HCT116 (cell line): ENCODE measurements around the gene ALG3. TPM values are rescaled to one million over a fixed set of nuclear protein-coding genes. Genes with fewer than 3 reads are reported as not detected.

Source experiments
- ATAC-seq: fragments of 200-7000 bp; cut with Tn5 transposase; 2 replicates; pipeline ENCODE4 v1.9.1; 2020; ENCODE audit warnings: mild to moderate bottlenecking, moderate library complexity
- BruUV-seq: library from RNA; stranded (reverse); fragments of 400-500 nt; replicated peaks from 2 replicates; lab custom pipeline; 2021; lab: Mats Ljungman, UMichigan
- CTCF ChIA-PET: fragments of 300-600 bp; sonication (Branson Sonifier 250); formaldehyde crosslinking; loops from one replicate; lab custom pipeline; 2021; ENCODE audit warnings: antibody characterized with exemption; lab: Charles Lee
- POLR2A ChIA-PET: fragments of 300-600, 350-600 bp; sonication (Branson Sonifier 250); formaldehyde crosslinking; loops from one replicate; lab custom pipeline; 2021; ENCODE audit warnings: antibody characterized with exemption; lab: Charles Lee
- RAD21 ChIA-PET, 2 experiments: fragments of 300-600 bp; sonication (Branson Sonifier 250); formaldehyde crosslinking; loops; one replicate each; lab custom pipeline; 2023; ENCODE audit warnings: low total read pairs in 2 of 2; ENCODE audit not compliant: uncharacterized antibody in 2 of 2, unreplicated experiment in 2 of 2, low non-redundant PET in 1 of 2; lab: Charles Lee
- DNase-seq: peaks from one replicate; pipeline ENCODE4 v3.0.0-alpha.2; 2010; ENCODE audit warnings: low read depth, low spot score
- H2AFZ ChIP-seq: fragments of 200-600 bp; shearing (Covaris generic), sonication (generic); 2 replicates; pipeline ENCODE4 v1.6.1; 2017; ENCODE audit warnings: low read depth, mixed run types, mixed read lengths, antibody characterized with exemption, low read length; ENCODE audit not compliant: poor library complexity, severe bottlenecking
- H3K27ac ChIP-seq: 2 replicates; pipeline ENCODE4 v1.5.1; 2012; ENCODE audit warnings: low read depth, low read length
- H3K27me3 ChIP-seq: fragments of 200-600 bp; sonication (generic); 2 replicates; pipeline ENCODE4 v1.6.1; 2016; ENCODE audit warnings: mixed run types, low read length, mixed read lengths; ENCODE audit not compliant: insufficient read depth
- H3K36me3 ChIP-seq, 2 experiments: fragments of 200-500 bp in 1 of 2; fragments of 200-600 bp in 1 of 2; sonication (Bioruptor generic) in 1 of 2; sonication (generic) in 1 of 2; 2 replicates each; pipeline versions ENCODE4 v1.5.1 to v1.6.1; 2014 to 2016; ENCODE audit warnings: low read length in 2 of 2, inconsistent platforms in 1 of 2, mixed read lengths in 1 of 2, mixed run types in 1 of 2; ENCODE audit not compliant: insufficient read depth in 2 of 2, control insufficient read depth in 1 of 2
- H3K4me1 ChIP-seq, 2 experiments: fragments of 200-600 bp in 1 of 2; sonication (generic) in 1 of 2; 2 replicates each; pipeline versions ENCODE4 v1.5.1 to v1.6.1; 2012 to 2017; ENCODE audit warnings: low read length in 2 of 2, inconsistent platforms in 1 of 2, mild to moderate bottlenecking in 1 of 2, mixed read lengths in 1 of 2, mixed run types in 1 of 2, moderate library complexity in 1 of 2; ENCODE audit not compliant: insufficient read depth in 2 of 2, control insufficient read depth in 1 of 2
- H3K4me2 ChIP-seq: fragments of 200-600 bp; sonication (generic); 2 replicates; pipeline ENCODE4 v1.6.1; 2017; ENCODE audit warnings: mixed run types, low read length, mixed read lengths
- H3K4me3 ChIP-seq, 2 experiments: fragments of 200-600 bp in 1 of 2; sonication (generic) in 1 of 2; replicated peaks in 1 of 2; 2 replicates each; pipeline ENCODE4 v1.5.1; 2011 to 2016; ENCODE audit warnings: low read length in 2 of 2, control low read depth in 1 of 2, low read depth in 1 of 2, mild to moderate bottlenecking in 1 of 2, mixed read lengths in 1 of 2, mixed run types in 1 of 2
- H3K79me2 ChIP-seq: fragments of 200-600 bp; sonication (generic); 2 replicates; pipeline ENCODE4 v1.6.1; 2017; ENCODE audit warnings: mild to moderate bottlenecking, mixed run types, low read length, moderate library complexity, mixed read lengths; ENCODE audit not compliant: insufficient read depth
- H3K9ac ChIP-seq: fragments of 200-600 bp; sonication (generic); 2 replicates; pipeline ENCODE4 v1.6.1; 2016; ENCODE audit warnings: low read length, mixed read lengths
- H3K9me2 ChIP-seq: fragments of 200-600 bp; sonication (generic), shearing (Covaris generic); 2 replicates; pipeline ENCODE4 v1.6.1; 2017; ENCODE audit warnings: mixed run types, mild to moderate bottlenecking, moderate library complexity; ENCODE audit not compliant: insufficient read depth
- H3K9me3 ChIP-seq, 2 experiments: fragments of 200-500 bp in 1 of 2; fragments of 200-600 bp in 1 of 2; sonication (Bioruptor generic) in 1 of 2; sonication (generic) in 1 of 2; 2 replicates each; pipeline ENCODE4 v1.6.1; 2014 to 2017; ENCODE audit warnings: low read length in 2 of 2, mixed read lengths in 2 of 2, inconsistent platforms in 1 of 2, low read depth in 1 of 2, mild to moderate bottlenecking in 1 of 2, mixed run types in 1 of 2, moderate library complexity in 1 of 2; ENCODE audit not compliant: control insufficient read depth in 1 of 2, insufficient read depth in 1 of 2
- H4K20me1 ChIP-seq: fragments of 200-600 bp; sonication (generic), shearing (Covaris generic); 2 replicates; pipeline ENCODE4 v1.6.1; 2017; ENCODE audit warnings: mixed run types, mild to moderate bottlenecking, moderate library complexity; ENCODE audit not compliant: insufficient read depth
- ELF1 ChIP-seq: IDR thresholded peaks from 2 replicates; pipeline ENCODE4 v1.6.1; 2012; ENCODE audit warnings: low read depth, borderline replicate concordance
- EZH2 ChIP-seq: fragments of 200-600 bp; sonication (generic); IDR thresholded peaks from 2 replicates; pipeline ENCODE4 v1.6.1; 2017; ENCODE audit warnings: antibody characterized with exemption, mixed run types
- EZH2phosphoT487 ChIP-seq: fragments of 200-600 bp; IDR thresholded peaks from 2 replicates; pipeline ENCODE4 v1.6.1; 2018; ENCODE audit warnings: antibody characterized with exemption, borderline replicate concordance
- FOSL1 ChIP-seq: IDR thresholded peaks from 2 replicates; pipeline ENCODE4 v1.6.1; 2012; ENCODE audit warnings: low read depth
- POLR2AphosphoS5 ChIP-seq: IDR thresholded peaks from 2 replicates; pipeline ENCODE4 v1.6.1; 2011; ENCODE audit warnings: mild to moderate bottlenecking, low read depth, low read length, moderate library complexity
- SRF ChIP-seq: IDR thresholded peaks from 2 replicates; pipeline ENCODE4 v1.6.1; 2012; ENCODE audit warnings: low read depth
- TCF7L2 ChIP-seq: IDR thresholded peaks from 2 replicates; pipeline ENCODE4 v1.7.0; 2011; ENCODE audit warnings: borderline replicate concordance, inconsistent platforms; ENCODE audit not compliant: insufficient read depth, insufficient read length; ENCODE audit errors: extremely low read depth
- ZBTB33 ChIP-seq: IDR thresholded peaks from 2 replicates; pipeline ENCODE4 v1.6.1; 2011; ENCODE audit warnings: mild to moderate bottlenecking, low read length, moderate library complexity; ENCODE audit not compliant: insufficient replicate concordance; ENCODE audit errors: extremely low read depth
- ZFX ChIP-seq: fragments of 450-650 bp; IDR thresholded peaks from 2 replicates; pipeline ENCODE4 v1.6.1; 2017
- ZNF274 ChIP-seq: fragments of 200-500 bp; sonication (Bioruptor generic); IDR thresholded peaks from 2 replicates; pipeline ENCODE4 v1.6.1; 2014; ENCODE audit warnings: mild to moderate bottlenecking, low read depth, low read length, inconsistent platforms
- intact Hi-C: fragments of 100-400 bp; cut with micrococcal nuclease; formaldehyde crosslinking; loops from 2 replicates; pipeline ENCODE4 v1.10.0; 2022
- total RNA-seq: library from RNA; stranded (reverse); gene quantifications from one replicate; pipeline ENCODE4 v1.2.1, GENCODE V29; 2021; ENCODE audit not compliant: unreplicated experiment
- TF ChIP-seq, protein P1 (sequence below): IDR thresholded peaks from 2 replicates; pipeline ENCODE4 v1.6.1; 2012; ENCODE audit warnings: low read depth
- TF ChIP-seq, protein P2 (sequence below): IDR thresholded peaks from 2 replicates; pipeline ENCODE4 v1.6.1; 2012

The ALG3 gene
- total RNA-seq, 1 experiment from 2014 or later, result 56.6 TPM

- TF ChIP-seq, protein P1, sequence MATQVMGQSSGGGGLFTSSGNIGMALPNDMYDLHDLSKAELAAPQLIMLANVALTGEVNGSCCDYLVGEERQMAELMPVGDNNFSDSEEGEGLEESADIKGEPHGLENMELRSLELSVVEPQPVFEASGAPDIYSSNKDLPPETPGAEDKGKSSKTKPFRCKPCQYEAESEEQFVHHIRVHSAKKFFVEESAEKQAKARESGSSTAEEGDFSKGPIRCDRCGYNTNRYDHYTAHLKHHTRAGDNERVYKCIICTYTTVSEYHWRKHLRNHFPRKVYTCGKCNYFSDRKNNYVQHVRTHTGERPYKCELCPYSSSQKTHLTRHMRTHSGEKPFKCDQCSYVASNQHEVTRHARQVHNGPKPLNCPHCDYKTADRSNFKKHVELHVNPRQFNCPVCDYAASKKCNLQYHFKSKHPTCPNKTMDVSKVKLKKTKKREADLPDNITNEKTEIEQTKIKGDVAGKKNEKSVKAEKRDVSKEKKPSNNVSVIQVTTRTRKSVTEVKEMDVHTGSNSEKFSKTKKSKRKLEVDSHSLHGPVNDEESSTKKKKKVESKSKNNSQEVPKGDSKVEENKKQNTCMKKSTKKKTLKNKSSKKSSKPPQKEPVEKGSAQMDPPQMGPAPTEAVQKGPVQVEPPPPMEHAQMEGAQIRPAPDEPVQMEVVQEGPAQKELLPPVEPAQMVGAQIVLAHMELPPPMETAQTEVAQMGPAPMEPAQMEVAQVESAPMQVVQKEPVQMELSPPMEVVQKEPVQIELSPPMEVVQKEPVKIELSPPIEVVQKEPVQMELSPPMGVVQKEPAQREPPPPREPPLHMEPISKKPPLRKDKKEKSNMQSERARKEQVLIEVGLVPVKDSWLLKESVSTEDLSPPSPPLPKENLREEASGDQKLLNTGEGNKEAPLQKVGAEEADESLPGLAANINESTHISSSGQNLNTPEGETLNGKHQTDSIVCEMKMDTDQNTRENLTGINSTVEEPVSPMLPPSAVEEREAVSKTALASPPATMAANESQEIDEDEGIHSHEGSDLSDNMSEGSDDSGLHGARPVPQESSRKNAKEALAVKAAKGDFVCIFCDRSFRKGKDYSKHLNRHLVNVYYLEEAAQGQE, result no peak
- no peak for TF ChIP-seq ZNF274
- TF ChIP-seq SRF, result no peak
- TF ChIP-seq EZH2, result no peak
- no peak for TF ChIP-seq ELF1
- no peak for TF ChIP-seq ZFX
- TF ChIP-seq EZH2phosphoT487, result no peak
Observed at GRCh38 chr3:184237807-184238206, 11.0 kb downstream of the ALG3 start (continued).

DNA sequence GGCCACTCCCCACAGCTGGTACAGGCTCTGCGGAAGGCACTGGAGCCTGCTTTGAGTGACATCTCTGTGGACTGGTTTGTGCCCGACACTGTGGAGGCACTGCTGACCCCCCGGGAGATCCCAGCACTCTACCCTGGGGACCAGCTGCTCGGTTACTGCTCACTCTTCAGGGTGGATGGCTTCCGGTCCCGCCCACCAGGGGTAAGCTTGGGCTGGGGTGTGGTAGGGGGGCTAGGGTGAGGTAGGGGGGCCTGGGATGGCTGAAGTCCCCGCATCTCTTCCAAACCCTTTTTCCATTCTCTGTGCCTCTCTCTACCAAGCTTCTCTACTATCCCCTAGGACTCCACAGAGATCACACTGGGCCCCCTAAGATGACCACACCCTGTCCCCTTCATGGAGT lies 11.6 kb downstream of the ALG3 start:
- no peak for TF ChIP-seq POLR2AphosphoS5
- TF ChIP-seq TCF7L2, result no peak
- no peak for TF ChIP-seq ZBTB33
- no peak for TF ChIP-seq SRF
- TF ChIP-seq FOSL1, result no peak
- TF ChIP-seq, protein P2, sequence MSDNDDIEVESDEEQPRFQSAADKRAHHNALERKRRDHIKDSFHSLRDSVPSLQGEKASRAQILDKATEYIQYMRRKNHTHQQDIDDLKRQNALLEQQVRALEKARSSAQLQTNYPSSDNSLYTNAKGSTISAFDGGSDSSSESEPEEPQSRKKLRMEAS, result no peak
- TF ChIP-seq, all 23 proteins: peak for 0
- H3K4me3 ChIP-seq, result no peak overlapping the region
- H3K9ac ChIP-seq, result no peak overlapping the region
- ChIA-PET CTCF (interaction anchor here (2.3 kb wide), 1 partner anchor 9 kb away, joined by 9 read pairs; no protein-coding TSS in a partner anchor), RAD21 (no interaction called here), POLR2A (interaction anchor here (1.0 to 1.2 kb wide), 2 partner anchors 9 to 10 kb away, joined by 3 to 4 read pairs; no protein-coding TSS in a partner anchor)
- H3K9me2 ChIP-seq, result no peaks in the 10 kb centered on the region
- intact Hi-C loops, result no loop called here
- H3K4me2 ChIP-seq, result no peak overlapping the region
- no peak for DNase-seq
- H3K79me2 ChIP-seq, result no peaks in the 10 kb centered on the region
- H3K4me1 ChIP-seq, result peaks cover 12 to 17% of the 10 kb centered on the region in 2 experiments
- no peak for ATAC-seq
- H3K9me3 ChIP-seq, result no peaks in the 10 kb centered on the region
- H3K27me3 ChIP-seq, result no peaks in the 10 kb centered on the region
- H3K36me3 ChIP-seq, result peaks cover under 1% of the 10 kb centered on the region in 2 experiments; a peak in 2 of 4 replicates
- no peaks in the 10 kb centered on the region for H4K20me1 ChIP-seq
- BruUV-seq, result no TSS peak
- no peak overlapping the region for H3K27ac ChIP-seq
- no peak overlapping the region for H2AFZ ChIP-seq
